Tibial nerve (tissue), 3 donors: ENCODE data around the gene YTHDF1.

ENCODE experiments used
- POLR2A ChIP-seq, 2 donors: fragments of 450-650 bp; IDR thresholded peaks; one replicate each; pipeline ENCODE4 v1.6.1; 2017; ENCODE audit warnings: antibody characterized with exemption in 2 of 2, mild to moderate bottlenecking in 2 of 2, moderate library complexity in 2 of 2
- TF ChIP-seq, protein P1 (sequence below), 5 experiments: fragments of 200-600 bp in 3 of 5; fragments of 450-650 bp in 2 of 5; sonication (generic) in 3 of 5; IDR thresholded peaks; one replicate each; pipeline ENCODE4 v1.5.1; 2016 to 2019; ENCODE audit warnings: antibody characterized with exemption in 5 of 5, mild to moderate bottlenecking in 3 of 5, moderate library complexity in 2 of 5

- TF ChIP-seq, protein P1, sequence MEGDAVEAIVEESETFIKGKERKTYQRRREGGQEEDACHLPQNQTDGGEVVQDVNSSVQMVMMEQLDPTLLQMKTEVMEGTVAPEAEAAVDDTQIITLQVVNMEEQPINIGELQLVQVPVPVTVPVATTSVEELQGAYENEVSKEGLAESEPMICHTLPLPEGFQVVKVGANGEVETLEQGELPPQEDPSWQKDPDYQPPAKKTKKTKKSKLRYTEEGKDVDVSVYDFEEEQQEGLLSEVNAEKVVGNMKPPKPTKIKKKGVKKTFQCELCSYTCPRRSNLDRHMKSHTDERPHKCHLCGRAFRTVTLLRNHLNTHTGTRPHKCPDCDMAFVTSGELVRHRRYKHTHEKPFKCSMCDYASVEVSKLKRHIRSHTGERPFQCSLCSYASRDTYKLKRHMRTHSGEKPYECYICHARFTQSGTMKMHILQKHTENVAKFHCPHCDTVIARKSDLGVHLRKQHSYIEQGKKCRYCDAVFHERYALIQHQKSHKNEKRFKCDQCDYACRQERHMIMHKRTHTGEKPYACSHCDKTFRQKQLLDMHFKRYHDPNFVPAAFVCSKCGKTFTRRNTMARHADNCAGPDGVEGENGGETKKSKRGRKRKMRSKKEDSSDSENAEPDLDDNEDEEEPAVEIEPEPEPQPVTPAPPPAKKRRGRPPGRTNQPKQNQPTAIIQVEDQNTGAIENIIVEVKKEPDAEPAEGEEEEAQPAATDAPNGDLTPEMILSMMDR (IDR thresholded peaks at IDR 0.05) = no peak
- no peak for TF ChIP-seq POLR2A (IDR thresholded peaks at IDR 0.05)
Observed at GRCh38 chr20:63243604-63244247, 27.8 kb upstream of the YTHDF1 start.
